Astrocyte of the spinal cord (primary cell): ENCODE results near the gene ERC2.

Source experiments
- DNase-seq: peaks from one replicate; pipeline ENCODE4 v3.0.0; 2011; ENCODE audit warnings: low read depth, low spot score
- H3K4me3 ChIP-seq: 2 replicates; pipeline ENCODE4 v1.5.1; 2011; ENCODE audit warnings: low read depth, mild to moderate bottlenecking, low read length, moderate library complexity
- CTCF ChIP-seq: IDR thresholded peaks from 2 replicates; pipeline ENCODE4 v1.5.1; 2012; ENCODE audit warnings: low read depth, mild to moderate bottlenecking, low read length, inconsistent platforms
- in situ Hi-C: cut with HindIII; loops from 2 replicates; pipeline ENCODE4 v1.10.0; 2017; ENCODE audit warnings: low sequenced_read_pairs

Gene ERC2

DNA sequence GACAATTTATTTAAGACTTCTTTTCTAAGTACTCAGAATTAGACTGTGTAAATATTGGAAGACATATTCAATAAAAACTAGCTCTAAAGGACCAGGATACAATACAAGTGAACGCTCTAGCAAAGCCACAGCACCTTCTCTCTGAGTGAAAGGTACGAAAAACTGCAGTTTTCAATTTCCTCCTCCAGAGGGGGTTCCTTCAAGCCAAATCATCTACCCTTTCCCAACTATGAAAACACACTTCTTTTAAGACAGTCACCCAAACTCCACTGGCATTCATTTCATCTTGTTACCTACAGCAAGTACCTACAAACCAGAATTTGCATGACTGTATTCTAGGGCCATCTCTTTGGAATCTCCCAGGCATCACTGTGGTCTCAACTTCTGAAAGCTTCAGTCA, 165.8 kb downstream of the ERC2 start:
- no peak for DNase-seq
- no peak overlapping the region for H3K4me3 ChIP-seq
- in situ Hi-C loops: no loop called here
- peak; percentile 45 for TF ChIP-seq CTCF

- no peak overlapping the region for H3K4me3 ChIP-seq
- DNase-seq: no peak
- no peak for TF ChIP-seq CTCF
- in situ Hi-C loops: no loop called here
Observed at GRCh38 chr3:56297281-56297840, 170.9 kb downstream of the ERC2 start.

- no peak for DNase-seq
- no peak for TF ChIP-seq CTCF
- H3K4me3 ChIP-seq: no peak overlapping the region
- in situ Hi-C loops: no loop called here
Observed at GRCh38 chr3:56296361-56296760, 171.9 kb downstream of the ERC2 start.

DNA sequence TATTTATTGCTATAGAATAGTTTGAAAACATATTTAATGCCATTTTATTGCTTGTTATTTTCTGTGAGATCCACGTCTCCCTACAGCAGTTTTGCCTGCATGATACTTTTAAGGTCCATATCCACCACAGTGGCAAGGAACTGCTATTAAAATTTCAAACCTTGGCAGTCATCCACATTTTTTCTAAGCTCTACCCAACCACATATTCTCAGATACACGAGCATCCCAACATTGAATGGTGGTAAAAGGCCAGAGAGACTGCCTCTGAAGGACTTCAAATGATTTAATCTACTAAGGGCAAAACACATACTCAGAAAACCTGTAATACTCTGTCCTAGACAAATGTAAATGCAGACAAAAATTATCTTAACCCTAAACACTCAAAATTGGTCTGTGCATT, 173.1 kb downstream of the ERC2 start:
- in situ Hi-C loops: no loop called here
- DNase-seq: no peak
- H3K4me3 ChIP-seq: no peak overlapping the region
- no peak for TF ChIP-seq CTCF

- TF ChIP-seq CTCF: no peak
- no peak for DNase-seq
- no peak overlapping the region for H3K4me3 ChIP-seq
- in situ Hi-C loops: no loop called here
Observed at GRCh38 chr3:56294286-56294685, 174.0 kb downstream of the ERC2 start.

GRCh38 chr3:56291953-56292352, 176.3 kb downstream of the ERC2 start:
- TF ChIP-seq CTCF: no peak
- no peak overlapping the region for H3K4me3 ChIP-seq
- in situ Hi-C loops: no loop called here
- peak; percentile 72 for DNase-seq

- H3K4me3 ChIP-seq: no peak overlapping the region
- peak; percentile 96 for DNase-seq
- in situ Hi-C loops: no loop called here
- no peak for TF ChIP-seq CTCF
Observed at GRCh38 chr3:56291244-56291680, 177.0 kb downstream of the ERC2 start.
